AG10803 (cell line): ENCODE results near the gene GPR152.
"Not testable (repeated sequence)": the region's sequence is repeated elsewhere in the genome, so short reads cannot be mapped to it uniquely, and the experiment has no call there.

Experiments used
- DNase-seq: peaks from one replicate; pipeline ENCODE4 v3.0.0; 2010; ENCODE audit warnings: low read depth
- H3K4me3 ChIP-seq: 2 replicates; pipeline ENCODE4 v1.5.1; 2011; ENCODE audit warnings: mild to moderate bottlenecking, low read length, control low read depth
- CTCF ChIP-seq: conservative IDR thresholded peaks from 2 replicates; pipeline ENCODE4 v1.5.1; 2011; ENCODE audit warnings: mild to moderate bottlenecking, low read length, control low read depth, inconsistent platforms

GPR152 gene

GRCh38 chr11:67406420-67406968 lies 46.0 kb downstream of the GPR152 start:
- no peak overlapping the region for H3K4me3 ChIP-seq
- TF ChIP-seq CTCF = no peak
- no peak for DNase-seq

DNA sequence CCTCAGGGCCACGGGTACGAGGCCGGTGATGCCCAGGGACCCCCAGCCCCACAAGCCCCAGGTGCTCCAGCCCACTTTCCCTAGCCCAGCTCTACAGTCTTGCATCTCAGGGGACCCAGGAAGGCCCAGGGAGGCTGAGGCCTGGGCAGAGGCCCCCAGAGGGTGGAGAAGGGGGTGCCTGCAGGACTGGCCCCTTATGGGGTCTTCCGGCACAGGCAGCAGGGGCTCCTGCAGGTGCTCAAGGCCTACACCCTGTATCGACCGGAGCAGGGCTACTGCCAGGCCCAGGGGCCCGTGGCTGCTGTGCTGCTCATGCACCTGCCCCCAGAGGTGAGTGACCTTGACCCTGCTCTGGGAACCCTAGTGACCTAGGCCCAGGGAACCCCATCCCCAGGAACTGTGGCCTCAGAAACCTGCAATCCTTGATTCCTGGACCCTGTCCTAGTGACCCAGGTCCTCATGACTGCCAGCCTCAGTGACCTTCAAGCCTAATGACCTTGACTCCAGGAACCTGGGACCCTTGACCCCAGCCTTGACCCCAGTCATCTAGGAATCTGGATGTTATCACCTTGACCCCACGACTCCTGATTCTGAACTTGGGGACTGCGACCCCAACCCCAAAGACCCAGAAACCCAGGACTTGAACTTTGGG lies 46.7 kb downstream of the GPR152 start:
- H3K4me3 ChIP-seq = no peak overlapping the region
- TF ChIP-seq CTCF = no peak
- no peak for DNase-seq

- no peak for DNase-seq
- no peak overlapping the region for H3K4me3 ChIP-seq
- TF ChIP-seq CTCF = no peak
Measured at GRCh38 chr11:67405196-67405567, 47.3 kb downstream of the GPR152 start.

- H3K4me3 ChIP-seq = no peak overlapping the region
- no peak for TF ChIP-seq CTCF
- DNase-seq = no peak
Measured at GRCh38 chr11:67404515-67405195, 47.9 kb downstream of the GPR152 start.

GRCh38 chr11:67403085-67403484 lies 49.4 kb downstream of the GPR152 start:
- not testable (repeated sequence) for DNase-seq, H3K4me3 ChIP-seq

- not testable (repeated sequence) for DNase-seq
- peak overlapping the region; percentile 55 for H3K4me3 ChIP-seq
Measured at GRCh38 chr11:67402192-67402839, 50.2 kb downstream of the GPR152 start.

DNA sequence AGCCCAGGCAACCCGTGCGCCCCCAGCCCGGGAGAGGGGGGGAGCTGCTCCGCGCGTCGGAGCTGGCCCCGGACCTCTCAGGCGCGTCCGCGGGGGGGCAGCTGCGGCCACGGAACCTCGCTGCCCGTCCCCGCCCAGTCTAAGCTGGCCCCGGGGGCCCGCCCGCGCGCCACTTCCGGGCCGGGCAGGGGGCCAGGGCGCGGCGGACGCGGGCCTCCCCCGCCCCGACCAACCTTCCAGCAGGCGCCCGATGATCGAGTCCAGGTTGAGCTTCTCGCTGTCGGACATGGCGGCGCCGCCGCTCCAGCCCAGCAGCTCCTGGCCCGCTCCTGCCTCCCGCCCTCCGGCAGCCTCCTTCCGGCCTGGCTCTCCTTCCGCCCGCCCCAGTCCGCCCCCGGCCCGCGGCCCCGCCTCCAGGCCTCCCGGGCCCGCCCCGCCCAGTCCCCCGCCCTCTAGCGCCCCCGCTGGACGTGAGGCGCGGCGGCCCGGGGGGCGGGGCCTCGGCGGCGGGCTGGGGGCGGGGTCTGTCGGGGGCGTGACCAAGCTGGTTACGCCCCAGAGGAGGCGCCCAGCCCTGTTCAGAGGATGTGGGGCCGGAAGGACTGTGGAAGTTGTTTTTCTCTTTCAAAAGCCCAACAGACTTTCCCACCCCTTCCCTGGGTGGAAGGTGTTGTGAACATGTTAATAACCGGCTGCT lies 50.9 kb downstream of the GPR152 start, which contains the start of gene PPP1CA:
TSS of gene PPP1CA (minus strand) at position 364 of the 697 bp plus-strand sequence. CDS start at position 288, 76 bp downstream.
- peak within 1 kb of the TSS; percentile 88 for H3K4me3 ChIP-seq
- no peak for TF ChIP-seq CTCF
- DNase-seq = peak; percentile 87
